GM18907 (cell line): Measurements from ENCODE around the gene PRPF38B.
"Not testable (repeated sequence)": the region's sequence is repeated elsewhere in the genome, so short reads cannot be mapped to it uniquely, and the experiment has no call there.

ENCODE experiments used
- ATAC-seq: cut with Tn5 transposase; IDR thresholded peaks from one replicate; pipeline ENCODE4 v1.9.1; 2021; ENCODE audit warnings: mild to moderate bottlenecking, moderate library complexity; ENCODE audit not compliant: unreplicated experiment

The PRPF38B gene

GRCh38 chr1:108691942-108692723, at the start of gene PRPF38B:
PRPF38B (plus strand) TSS chr1:108692310; CDS start chr1:108692592, 282 bp downstream.
- ATAC-seq = peak; percentile 97

DNA sequence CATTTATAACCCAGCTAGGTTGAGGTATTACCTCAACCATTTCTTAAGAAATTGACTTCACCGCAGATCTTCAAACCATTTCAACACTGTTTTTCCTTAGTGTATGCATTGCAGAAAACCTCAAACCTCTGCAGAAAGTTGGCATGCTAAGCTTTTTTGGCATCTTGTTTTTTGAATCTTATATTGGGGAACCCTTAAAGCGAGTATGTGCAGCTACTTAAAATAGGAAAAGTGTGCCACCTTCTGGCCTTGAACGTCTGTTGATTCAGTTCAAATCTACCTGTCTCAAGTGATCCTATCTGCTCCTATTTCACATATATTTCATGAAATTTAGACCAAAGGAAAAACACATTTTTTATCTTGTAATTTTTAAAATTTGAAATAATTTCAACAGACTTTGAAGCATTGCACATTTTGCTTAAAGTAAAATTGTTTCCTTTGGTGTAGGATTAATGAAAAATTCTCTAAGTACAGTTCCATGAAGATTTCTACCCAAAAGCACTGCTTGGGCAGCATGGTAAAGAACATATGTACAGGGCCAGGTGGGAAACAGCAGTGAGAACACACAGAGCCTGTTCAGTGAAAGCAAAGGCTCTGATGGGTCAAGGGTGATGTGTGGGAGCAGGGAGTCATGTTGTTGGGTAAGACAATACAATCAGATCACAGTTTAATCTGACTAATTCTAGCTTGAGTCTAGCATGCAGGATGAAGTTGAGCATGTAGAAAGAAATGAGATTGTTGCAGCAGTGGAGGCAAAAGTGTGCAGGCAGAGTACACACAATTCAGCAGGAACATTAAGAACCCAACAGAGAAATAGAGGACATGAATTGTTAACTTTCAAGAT, 48.4 kb upstream of the PRPF38B start:
- ATAC-seq = peak; percentile 60

DNA sequence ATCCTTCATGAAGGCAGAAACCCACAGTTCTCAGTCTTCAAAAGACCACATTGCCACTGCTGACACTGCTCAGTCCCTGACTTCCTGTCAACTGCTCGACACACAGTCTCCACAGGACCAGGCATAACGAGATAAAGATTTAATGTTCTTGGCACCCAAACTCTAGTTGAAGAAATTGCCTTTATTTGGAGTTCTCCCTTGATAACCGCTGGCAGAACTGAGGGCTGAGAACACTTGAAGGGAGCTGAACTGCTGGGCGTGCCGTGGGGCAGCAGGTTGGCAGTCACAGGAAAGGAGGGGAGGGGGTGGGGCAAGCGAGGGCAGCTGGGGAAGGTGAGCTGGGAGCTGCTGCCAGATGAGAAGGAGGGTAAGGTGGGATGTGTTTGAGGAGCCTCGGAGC, 47.1 kb upstream of the PRPF38B start:
- no peak for ATAC-seq

DNA sequence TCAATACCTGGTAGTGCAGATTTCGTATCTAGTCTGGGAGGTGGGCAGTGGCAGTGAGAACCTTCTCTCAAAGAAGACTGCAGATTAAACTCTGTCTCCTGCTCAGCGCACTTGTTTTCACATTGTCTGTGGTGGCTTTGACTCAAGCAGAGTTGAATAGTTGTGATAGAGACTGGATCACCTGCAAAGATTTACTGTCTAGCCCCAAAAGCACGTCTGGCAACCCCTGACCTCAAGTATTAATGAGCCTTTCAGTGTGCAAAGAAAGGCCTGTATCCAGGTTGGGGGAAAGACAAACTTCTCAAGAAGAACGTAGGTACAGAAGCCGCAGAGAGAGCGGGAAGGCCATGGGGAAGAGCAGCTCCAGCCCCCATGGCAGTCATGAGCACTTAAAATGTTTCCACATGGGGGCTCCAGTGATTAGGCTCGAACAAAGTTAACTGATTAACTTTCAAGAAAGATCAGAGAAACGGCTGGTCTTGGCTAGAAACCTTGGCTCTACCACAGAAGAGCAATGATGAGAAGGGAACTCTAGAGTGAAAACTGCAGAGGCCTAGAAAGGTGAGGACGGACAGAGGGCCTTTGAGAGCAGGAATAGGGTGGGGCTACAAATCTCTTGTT, 46.4 kb upstream of the PRPF38B start:
- ATAC-seq = no peak

GRCh38 chr1:108646265-108646647, 45.9 kb upstream of the PRPF38B start:
- no peak for ATAC-seq

GRCh38 chr1:108646648-108647269, 45.4 kb upstream of the PRPF38B start:
- ATAC-seq = peak; percentile 86

GRCh38 chr1:108653431-108654105, 38.5 kb upstream of the PRPF38B start:
- ATAC-seq = no peak

GRCh38 chr1:108657356-108658080, 34.6 kb upstream of the PRPF38B start:
- no peak for ATAC-seq

GRCh38 chr1:108661030-108661609, 31.0 kb upstream of the PRPF38B start, which contains the start of gene HENMT1:
HENMT1 (minus strand) TSS chr1:108661093; CDS start chr1:108659884, 1,209 bp downstream.
- peak; percentile 89 for ATAC-seq

GRCh38 chr1:108663074-108663473, 29.0 kb upstream of the PRPF38B start:
- ATAC-seq = no peak

- no peak for ATAC-seq
Measured at GRCh38 chr1:108664481-108664880, 27.6 kb upstream of the PRPF38B start.

GRCh38 chr1:108665067-108665466, 27.0 kb upstream of the PRPF38B start:
- ATAC-seq = no peak

- ATAC-seq = no peak
Measured at GRCh38 chr1:108665771-108666170, 26.3 kb upstream of the PRPF38B start.

GRCh38 chr1:108667422-108667821, 24.7 kb upstream of the PRPF38B start:
- not testable (repeated sequence) for ATAC-seq

- ATAC-seq = no peak
Measured at GRCh38 chr1:108668777-108669176, 23.3 kb upstream of the PRPF38B start.

- ATAC-seq = no peak
Measured at GRCh38 chr1:108669679-108670078, 22.4 kb upstream of the PRPF38B start.

GRCh38 chr1:108670131-108670773, 21.9 kb upstream of the PRPF38B start:
- no peak for ATAC-seq

- no peak for ATAC-seq
Measured at GRCh38 chr1:108671143-108671542, 21.0 kb upstream of the PRPF38B start.

GRCh38 chr1:108678706-108679105, 13.4 kb upstream of the PRPF38B start:
- no peak for ATAC-seq
